ENCODE measurements around the gene CRTAC1. TPM values are rescaled to one million over a fixed set of nuclear protein-coding genes. Genes with fewer than 3 reads are reported as not detected.

The CRTAC1 gene
- total RNA-seq, 1 experiment from 2014 or later: not detected

GRCh38 chr10:97907211-97907610 lies 123.2 kb downstream of the CRTAC1 start:
- CTCF ChIA-PET: no interaction called here
- BruUV-seq (replicated peaks): no TSS peak
- intact Hi-C loops (cut with micrococcal nuclease; ENCODE audit: unreplicated experiment): no loop called here

DNA sequence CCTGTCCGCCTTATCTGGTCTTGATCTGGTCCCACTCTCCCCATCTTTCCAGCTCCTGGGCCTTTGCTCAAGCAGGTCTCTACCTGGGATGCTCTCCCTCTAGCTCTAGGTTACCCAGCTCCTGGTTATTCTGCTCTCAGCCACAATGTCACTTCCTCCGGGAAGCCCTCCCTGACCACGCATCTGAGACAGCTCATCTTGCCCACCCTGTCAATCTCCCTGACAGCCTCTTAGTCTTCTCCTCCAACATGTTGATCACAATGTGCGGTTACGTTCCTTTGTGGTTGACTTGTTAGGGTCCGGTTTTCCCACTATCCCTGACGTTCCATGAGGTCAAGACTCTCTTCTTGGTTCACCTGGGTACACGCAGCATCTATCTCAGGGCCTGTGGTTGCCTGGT lies 125.1 kb downstream of the CRTAC1 start:
- no peaks in the 10 kb centered on the region for H3K36me3 ChIP-seq (ENCODE audit: insufficient read depth, low read length, poor library complexity, severe bottlenecking)
- no peaks in the 10 kb centered on the region for H3K9me3 ChIP-seq (ENCODE audit: low read depth, low read length, poor library complexity, severe bottlenecking)
- H3K27me3 ChIP-seq (replicated peaks; ENCODE audit: insufficient read depth, low read depth, low read length, poor library complexity): peaks cover 22% of the 10 kb centered on the region
- H3K27ac ChIP-seq (ENCODE audit: low read depth, low read length, poor library complexity, severe bottlenecking): no peak overlapping the region
- no peak overlapping the region for H3K4me3 ChIP-seq (ENCODE audit: low read depth, low read length, poor library complexity, severe bottlenecking)
- ChIA-PET CTCF (no interaction called here), POLR2A (ENCODE audit: low non-redundant PET) (no interaction called here)
- TF ChIP-seq EZH2 (IDR thresholded peaks at IDR 0.05; ENCODE audit: borderline replicate concordance, low read depth, low read length, poor library complexity, severe bottlenecking): no peak
- TF ChIP-seq, protein P1, sequence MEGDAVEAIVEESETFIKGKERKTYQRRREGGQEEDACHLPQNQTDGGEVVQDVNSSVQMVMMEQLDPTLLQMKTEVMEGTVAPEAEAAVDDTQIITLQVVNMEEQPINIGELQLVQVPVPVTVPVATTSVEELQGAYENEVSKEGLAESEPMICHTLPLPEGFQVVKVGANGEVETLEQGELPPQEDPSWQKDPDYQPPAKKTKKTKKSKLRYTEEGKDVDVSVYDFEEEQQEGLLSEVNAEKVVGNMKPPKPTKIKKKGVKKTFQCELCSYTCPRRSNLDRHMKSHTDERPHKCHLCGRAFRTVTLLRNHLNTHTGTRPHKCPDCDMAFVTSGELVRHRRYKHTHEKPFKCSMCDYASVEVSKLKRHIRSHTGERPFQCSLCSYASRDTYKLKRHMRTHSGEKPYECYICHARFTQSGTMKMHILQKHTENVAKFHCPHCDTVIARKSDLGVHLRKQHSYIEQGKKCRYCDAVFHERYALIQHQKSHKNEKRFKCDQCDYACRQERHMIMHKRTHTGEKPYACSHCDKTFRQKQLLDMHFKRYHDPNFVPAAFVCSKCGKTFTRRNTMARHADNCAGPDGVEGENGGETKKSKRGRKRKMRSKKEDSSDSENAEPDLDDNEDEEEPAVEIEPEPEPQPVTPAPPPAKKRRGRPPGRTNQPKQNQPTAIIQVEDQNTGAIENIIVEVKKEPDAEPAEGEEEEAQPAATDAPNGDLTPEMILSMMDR (conservative IDR thresholded peaks at IDR 0.05; ENCODE audit: low read depth, low read length): no peak
- BruUV-seq (replicated peaks): no TSS peak
- no peak for DNase-seq (ENCODE audit: low spot score)
- H3K4me1 ChIP-seq (ENCODE audit: insufficient read depth, low read length, poor library complexity, severe bottlenecking): no peaks in the 10 kb centered on the region
- intact Hi-C loops (cut with micrococcal nuclease; ENCODE audit: unreplicated experiment): no loop called here

More at GRCh38 chr10:97907211-97907610, 123.2 kb downstream of the CRTAC1 start:
- Histone ChIP-seq H3K4me3 (ENCODE audit: low read depth, low read length, poor library complexity, severe bottlenecking) (no peak overlapping the region), H3K9me3 (ENCODE audit: low read depth, low read length, poor library complexity, severe bottlenecking) (no peaks in the 10 kb centered on the region), H3K27ac (ENCODE audit: low read depth, low read length, poor library complexity, severe bottlenecking) (no peak overlapping the region), H3K27me3 (replicated peaks; ENCODE audit: insufficient read depth, low read depth, low read length, poor library complexity) (peaks cover 41% of the 10 kb centered on the region), H3K4me1 (ENCODE audit: insufficient read depth, low read length, poor library complexity, severe bottlenecking) (no peaks in the 10 kb centered on the region), H3K36me3 (ENCODE audit: insufficient read depth, low read length, poor library complexity, severe bottlenecking) (no peaks in the 10 kb centered on the region)
- no peak for DNase-seq (ENCODE audit: low spot score)
- TF ChIP-seq EZH2 (IDR thresholded peaks at IDR 0.05; ENCODE audit: borderline replicate concordance, low read depth, low read length, poor library complexity, severe bottlenecking): no peak
- TF ChIP-seq, protein P1 (conservative IDR thresholded peaks at IDR 0.05; ENCODE audit: low read depth, low read length): no peak
- POLR2A ChIA-PET (ENCODE audit: low non-redundant PET): interaction anchor here (0.5 kb wide), 1 partner anchor 635 kb away, joined by 5 read pairs; no protein-coding TSS in a partner anchor

GRCh38 chr10:97904576-97904975 lies 125.8 kb downstream of the CRTAC1 start:
- H3K4me1 ChIP-seq (ENCODE audit: insufficient read depth, low read length, poor library complexity, severe bottlenecking): no peaks in the 10 kb centered on the region
- no peak overlapping the region for H3K27ac ChIP-seq (ENCODE audit: low read depth, low read length, poor library complexity, severe bottlenecking)
- TF ChIP-seq EZH2 (IDR thresholded peaks at IDR 0.05; ENCODE audit: borderline replicate concordance, low read depth, low read length, poor library complexity, severe bottlenecking): no peak
- TF ChIP-seq, protein P1 (conservative IDR thresholded peaks at IDR 0.05; ENCODE audit: low read depth, low read length): no peak
- H3K9me3 ChIP-seq (ENCODE audit: low read depth, low read length, poor library complexity, severe bottlenecking): no peaks in the 10 kb centered on the region
- no peak overlapping the region for H3K4me3 ChIP-seq (ENCODE audit: low read depth, low read length, poor library complexity, severe bottlenecking)
- DNase-seq (ENCODE audit: low spot score): no peak
- POLR2A ChIA-PET (ENCODE audit: low non-redundant PET): no interaction called here
- intact Hi-C loops (cut with micrococcal nuclease; ENCODE audit: unreplicated experiment): no loop called here
- peaks cover 15% of the 10 kb centered on the region for H3K27me3 ChIP-seq (replicated peaks; ENCODE audit: insufficient read depth, low read depth, low read length, poor library complexity)
- no peaks in the 10 kb centered on the region for H3K36me3 ChIP-seq (ENCODE audit: insufficient read depth, low read length, poor library complexity, severe bottlenecking)
- BruUV-seq (replicated peaks): no TSS peak
- CTCF ChIA-PET: interaction anchor here (1.1 kb wide), 1 partner anchor 10 kb away, joined by 3 read pairs; no protein-coding TSS in a partner anchor
